NK-92 (cell line): Measurements from ENCODE around the gene TRAPPC2.
"Not testable (repeated sequence)": the region's sequence is repeated elsewhere in the genome, so short reads cannot be mapped to it uniquely, and the experiment has no call there.

Experiments used
- DNase-seq: peaks from one replicate; lab custom pipeline; 2025; ENCODE audit not compliant: unreplicated experiment; lab: John Stamatoyannopoulos, UW

Gene TRAPPC2

DNA sequence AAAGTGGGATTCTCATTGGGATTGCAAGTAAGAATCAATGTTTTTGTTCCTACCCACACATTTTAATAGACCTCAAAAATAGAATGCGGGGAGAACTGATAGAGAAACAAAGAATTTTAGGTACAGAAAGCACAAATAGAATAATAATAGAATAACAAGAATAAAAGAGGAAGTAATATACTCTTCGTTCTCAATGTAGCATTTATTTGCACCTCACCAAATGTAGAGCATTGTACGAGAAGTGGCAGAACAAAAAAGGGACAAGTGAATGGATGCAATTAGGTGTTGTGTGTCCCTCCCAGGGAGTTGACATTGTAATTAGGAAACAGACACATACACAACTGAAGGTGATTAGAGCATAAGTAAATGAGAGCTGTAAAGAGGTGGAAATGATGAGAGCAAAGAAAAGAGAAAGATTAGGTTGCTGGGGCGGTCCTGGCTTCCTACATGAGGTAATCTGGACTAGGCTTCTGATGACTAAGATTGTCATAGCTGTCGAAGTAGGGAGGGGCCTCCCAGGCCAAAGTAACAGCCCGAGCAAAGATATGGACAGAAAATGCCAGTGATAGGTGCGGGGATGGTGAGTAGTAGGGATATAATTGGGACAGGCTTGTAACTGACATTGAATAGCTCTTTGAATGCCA is 35.1 kb downstream of the TRAPPC2 start:
- DNase-seq, result no peak

DNA sequence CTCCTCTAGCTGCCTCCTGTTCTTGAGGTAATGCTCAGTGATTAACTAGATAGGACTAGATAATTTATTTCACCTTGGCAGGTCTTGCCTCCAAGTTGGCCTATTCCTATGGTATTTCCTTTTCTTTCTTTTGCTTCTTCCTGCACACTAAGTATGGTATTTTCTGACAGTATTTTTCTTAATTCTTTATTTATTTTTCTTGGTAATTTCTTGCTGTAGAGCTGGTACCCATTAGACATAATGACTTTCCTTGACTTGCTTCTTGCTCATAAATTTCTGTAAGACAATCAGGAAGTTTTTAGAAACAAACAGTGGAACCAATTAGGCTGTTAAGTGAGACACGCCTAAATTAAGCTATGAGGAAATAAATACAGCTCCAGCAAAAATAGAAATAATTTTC is 36.0 kb downstream of the TRAPPC2 start:
- no peak for DNase-seq

DNA sequence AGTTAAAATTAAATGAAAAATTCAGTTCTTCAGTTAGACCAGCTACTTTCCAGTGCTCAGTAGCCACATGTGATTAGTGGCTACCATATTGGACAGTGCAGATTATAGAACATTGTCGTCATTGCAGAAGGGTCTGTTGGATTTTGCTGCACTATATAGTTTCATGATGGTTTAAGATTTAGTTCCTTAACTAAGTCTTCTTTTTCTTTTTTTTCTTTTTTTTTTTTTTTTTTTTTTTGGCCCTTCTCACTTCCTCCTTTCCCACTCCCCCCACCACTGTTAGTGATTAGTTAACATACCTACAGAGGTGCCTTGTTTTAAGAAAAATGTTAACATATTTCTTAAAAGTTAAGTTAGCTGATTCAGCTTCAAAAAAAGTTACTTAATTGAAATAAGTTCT is 36.4 kb downstream of the TRAPPC2 start:
- DNase-seq, result no peak

DNA sequence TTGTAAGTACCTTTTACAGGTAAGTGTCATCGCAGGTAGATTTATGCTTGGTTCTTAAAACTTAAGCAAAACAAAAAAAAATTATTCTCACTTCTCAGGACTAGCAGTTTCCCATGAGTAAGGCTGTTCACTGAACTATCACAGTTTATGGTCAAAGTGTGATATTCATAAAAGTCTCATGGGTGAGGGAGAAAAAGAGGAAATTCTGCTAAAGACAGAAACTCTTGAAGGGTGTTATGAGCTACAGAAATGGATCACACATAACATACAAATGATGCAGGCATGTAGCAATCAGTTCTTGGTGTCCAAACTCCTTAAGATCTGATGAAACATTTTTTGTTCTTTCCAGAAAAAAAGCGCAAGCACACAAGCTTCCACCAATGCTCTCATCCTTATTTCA is 37.0 kb downstream of the TRAPPC2 start:
- DNase-seq, result no peak

DNA sequence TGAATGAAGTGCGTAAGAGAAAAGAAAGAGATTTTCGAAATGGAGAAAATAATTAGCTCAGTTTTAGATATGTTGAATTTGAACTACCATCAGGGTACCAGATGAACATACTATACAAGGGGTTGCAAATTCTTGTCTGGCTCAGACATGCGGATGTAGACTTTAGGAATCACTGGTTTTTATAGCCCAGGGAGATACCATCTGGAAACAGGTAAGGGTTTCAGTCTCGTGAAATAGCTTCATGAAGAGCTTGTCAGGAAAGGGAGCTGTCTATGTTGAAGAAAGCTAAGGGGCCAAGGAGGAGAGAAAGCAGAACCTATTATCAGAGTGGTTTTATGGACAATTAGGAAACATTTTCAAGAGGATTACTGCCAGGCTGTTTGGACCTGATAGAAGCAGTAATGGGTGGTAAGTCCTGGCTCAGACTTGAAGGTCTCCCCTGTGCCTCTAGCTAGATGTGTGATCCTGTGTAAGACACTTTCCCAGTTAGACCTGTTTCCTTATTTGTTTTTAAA is 38.8 kb downstream of the TRAPPC2 start:
- no peak for DNase-seq

DNA sequence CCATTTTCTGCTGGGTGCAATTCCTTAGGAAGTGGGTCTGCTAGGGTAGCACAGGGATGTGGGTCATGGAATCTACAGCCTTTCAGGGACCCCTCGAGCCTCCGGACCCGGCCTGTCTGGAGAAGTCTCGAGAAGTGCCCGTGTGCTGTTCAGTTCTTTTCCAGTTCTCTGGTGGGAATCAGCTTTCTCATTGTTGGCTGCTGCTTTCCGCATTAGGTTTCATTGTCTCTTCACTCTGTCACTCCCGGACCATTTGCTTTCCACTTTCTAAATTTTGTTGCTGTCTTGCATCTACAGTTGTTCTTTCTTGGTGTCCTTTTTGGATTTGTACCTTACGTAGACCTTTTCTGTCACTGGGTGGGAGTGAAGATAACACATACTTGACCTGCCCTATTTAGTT is 39.4 kb downstream of the TRAPPC2 start:
- DNase-seq, result no peak

DNA sequence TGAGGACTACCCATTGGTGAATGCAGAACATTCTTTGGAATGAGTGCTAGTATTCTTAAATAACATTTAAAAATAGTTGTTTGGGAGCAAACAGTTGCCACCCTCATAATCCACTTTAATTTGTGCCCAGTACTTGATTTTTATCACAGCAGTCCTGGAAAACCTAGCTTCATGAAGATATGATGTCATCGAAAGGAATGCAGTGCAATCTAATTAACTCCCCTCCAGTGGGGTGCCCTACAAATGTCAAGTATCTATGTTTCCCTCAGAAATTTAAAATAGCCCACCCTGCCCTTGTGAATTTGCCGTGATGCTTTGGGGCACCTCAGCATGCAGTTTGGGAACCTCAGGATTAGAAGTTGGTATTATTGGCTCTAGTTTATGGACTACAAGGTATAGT is 40.1 kb downstream of the TRAPPC2 start:
- no peak for DNase-seq

- DNase-seq, result no peak
Observed at GRCh38 chrX:13693341-13693961, 41.0 kb downstream of the TRAPPC2 start.

DNA sequence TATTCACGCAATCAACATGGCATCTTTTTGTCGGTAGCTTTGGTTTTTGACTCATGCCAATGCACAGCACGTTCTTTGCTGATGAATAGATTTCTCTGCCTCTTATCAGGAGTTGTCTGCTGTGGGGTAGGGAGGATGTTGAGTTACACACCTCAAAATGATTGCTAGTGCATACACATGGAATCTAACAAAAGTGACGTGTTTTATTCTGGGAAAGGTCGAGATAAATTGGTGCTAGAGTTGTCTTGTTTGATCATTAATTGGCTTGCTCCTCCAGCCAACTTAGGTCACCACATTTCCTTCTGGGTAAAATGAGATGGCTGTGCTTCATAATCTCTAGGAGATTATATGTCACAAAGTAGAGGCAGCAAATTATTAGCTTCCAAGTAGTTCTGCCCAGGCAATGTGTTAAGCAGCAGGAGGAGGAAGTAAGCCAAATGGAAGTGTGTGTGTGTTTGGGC is 41.6 kb downstream of the TRAPPC2 start:
- DNase-seq, result no peak

DNA sequence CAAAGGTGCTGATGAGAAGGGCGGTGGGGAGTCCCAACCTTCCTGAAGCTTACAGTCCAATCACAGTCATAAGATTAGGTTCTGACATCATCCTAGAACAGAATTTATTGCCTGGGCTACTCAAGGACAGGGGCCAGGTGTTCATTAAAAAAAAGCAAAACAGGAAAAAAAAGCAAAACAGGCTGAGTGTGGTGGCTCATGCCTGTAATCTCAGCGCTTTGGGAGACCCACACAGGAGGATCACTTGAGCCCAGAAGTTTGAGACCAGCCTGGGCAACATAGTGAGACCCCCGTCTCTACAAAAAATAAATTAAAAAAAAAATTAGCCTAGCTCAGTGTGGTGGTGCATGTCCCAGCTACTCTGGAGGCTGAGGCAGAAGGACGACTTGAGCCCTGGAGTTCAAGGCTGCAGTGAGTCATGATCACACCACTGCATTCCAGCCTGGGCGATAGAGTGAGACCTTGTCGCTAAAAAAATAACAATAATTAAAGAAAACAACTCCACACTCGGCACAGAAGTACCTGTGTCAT is 42.5 kb downstream of the TRAPPC2 start:
- DNase-seq, result no peak

GRCh38 chrX:13690836-13691235 is 43.6 kb downstream of the TRAPPC2 start:
- no peak for DNase-seq

- DNase-seq, result no peak
Observed at GRCh38 chrX:13689741-13690211, 44.6 kb downstream of the TRAPPC2 start.

DNA sequence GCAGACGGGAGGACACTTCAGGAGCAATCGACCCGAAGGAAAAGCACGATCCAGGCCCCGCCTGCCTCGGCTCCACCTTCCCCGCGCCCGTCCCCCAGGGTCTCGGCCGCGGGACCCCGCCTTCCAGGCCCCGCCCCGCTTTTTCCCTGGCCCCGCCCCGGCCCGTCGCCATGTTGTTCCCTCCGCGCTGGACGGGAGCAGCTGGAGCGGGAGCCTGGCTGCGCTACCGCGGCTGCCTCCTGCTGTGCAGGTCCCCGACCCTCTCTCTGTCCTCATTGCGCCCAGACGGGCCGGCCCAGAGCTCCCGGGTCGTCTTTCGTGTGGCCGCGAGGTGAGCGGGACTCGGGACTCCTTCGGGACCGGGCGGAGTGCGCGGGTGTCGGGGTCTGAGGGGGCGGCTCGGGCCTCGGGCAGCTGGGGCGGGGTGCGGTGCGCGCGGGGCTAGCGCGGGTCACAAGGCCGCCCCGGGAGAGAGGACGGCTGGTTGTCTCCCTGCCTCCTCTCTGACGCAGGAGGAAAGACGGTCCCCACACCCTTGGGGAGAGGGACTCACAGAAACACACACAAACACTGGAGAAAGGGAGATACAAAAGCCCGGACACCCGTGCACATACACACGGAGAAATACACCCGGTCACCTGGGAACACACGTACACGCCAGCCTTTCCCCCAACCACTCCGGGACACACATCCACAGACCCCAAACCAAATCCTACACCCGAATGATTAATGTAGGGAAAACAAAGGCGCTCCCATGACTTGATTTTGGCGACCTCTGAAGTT is 45.3 kb downstream of the TRAPPC2 start, which contains the start of gene RAB9A:
Gene RAB9A (plus strand): TSS at position 171 of the 783 bp plus-strand sequence. CDS start 19,619 bp downstream, outside the sequence.
- peak; percentile 2 for DNase-seq

GRCh38 chrX:13688384-13688957 is 45.9 kb downstream of the TRAPPC2 start:
- no peak for DNase-seq

DNA sequence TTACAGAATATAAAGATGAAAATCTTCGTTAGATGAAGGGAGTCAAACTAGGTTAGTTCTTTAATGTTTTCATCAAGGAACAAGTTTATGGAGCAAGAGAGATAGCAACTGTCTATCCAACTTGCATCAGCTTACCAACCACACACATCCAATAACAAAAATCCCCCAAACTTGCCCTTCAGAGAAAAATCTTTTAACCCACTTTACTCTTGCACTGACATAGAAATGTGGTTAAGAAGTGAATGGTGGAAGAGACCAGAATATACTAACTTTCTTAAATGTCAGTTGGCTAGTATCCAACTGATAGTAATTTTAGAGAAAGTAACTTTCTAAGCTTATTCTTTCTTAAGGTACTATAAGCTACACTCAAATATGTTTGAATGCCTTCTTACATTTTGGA is 47.2 kb downstream of the TRAPPC2 start:
- DNase-seq, result no peak

- DNase-seq, result no peak
Observed at GRCh38 chrX:13685126-13685763, 49.2 kb downstream of the TRAPPC2 start.

DNA sequence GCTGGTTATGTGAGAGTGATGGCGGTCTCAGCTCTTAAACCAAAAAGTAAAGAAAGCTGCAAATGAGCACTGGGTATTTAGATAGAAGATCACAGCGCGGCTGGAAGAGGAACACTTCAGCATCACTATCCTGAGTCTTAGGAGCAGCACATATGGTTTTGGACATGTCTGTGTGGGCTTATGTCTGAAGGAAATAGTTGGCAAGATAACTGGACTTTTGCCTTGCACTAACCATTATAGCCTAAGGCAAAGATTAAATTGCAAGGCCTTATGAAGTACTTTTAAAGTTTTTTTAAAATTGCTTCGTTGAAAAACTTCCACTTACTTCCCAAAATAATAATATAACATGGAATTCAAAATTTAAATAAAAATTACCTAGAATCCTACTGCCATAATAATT is 50.1 kb downstream of the TRAPPC2 start:
- DNase-seq, result no peak

GRCh38 chrX:13681595-13681994 is 52.8 kb downstream of the TRAPPC2 start:
- DNase-seq, result no peak

DNA sequence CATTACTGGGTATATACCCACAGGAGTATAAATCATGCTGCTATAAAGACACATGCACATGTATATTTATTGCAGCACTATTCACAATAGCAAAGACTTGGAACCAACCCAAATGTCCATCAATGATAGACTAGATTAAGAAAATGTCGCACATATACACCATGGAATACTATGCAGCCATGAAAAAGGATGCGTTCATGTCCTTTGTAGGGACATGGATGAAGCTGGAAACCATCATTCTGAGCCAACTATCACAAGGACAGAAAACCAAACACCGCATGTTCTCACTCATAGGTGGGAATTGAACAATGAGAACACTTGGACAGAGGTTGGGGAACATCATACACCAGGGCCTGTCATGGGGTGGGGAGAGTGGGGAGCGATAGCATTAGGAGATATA is 54.7 kb downstream of the TRAPPC2 start:
- not testable (repeated sequence) for DNase-seq

- no peak for DNase-seq
Observed at GRCh38 chrX:13676885-13677284, 57.5 kb downstream of the TRAPPC2 start.

DNA sequence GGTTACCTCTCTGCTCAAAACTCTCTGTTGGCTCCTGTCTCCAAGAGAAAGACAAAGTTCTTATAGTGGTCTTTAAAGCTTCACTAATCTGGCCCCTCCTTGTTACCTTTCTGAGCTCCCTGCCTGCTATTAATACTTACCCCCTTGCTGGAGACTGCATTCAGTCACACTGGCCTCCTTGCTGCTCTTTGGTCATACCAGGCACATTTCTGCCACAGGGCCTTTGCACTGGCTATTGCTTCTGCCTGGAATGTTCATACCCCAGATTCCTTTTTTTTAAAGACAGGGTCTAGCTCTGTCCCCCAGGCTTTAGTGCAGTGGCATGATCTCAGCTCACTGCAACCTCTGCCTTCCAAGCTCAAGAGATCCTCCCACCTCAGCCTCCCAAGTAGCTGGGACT is 61.4 kb downstream of the TRAPPC2 start:
- no peak for DNase-seq
